ENCODE measurements around the gene COL9A2. TPM values are rescaled to one million over a fixed set of nuclear protein-coding genes. Genes with fewer than 3 reads are reported as not detected.

COL9A2 gene
- total and polyA plus RNA-seq, 4 donors = 0.19 to 0.75 (median 0.34) TPM

DNA sequence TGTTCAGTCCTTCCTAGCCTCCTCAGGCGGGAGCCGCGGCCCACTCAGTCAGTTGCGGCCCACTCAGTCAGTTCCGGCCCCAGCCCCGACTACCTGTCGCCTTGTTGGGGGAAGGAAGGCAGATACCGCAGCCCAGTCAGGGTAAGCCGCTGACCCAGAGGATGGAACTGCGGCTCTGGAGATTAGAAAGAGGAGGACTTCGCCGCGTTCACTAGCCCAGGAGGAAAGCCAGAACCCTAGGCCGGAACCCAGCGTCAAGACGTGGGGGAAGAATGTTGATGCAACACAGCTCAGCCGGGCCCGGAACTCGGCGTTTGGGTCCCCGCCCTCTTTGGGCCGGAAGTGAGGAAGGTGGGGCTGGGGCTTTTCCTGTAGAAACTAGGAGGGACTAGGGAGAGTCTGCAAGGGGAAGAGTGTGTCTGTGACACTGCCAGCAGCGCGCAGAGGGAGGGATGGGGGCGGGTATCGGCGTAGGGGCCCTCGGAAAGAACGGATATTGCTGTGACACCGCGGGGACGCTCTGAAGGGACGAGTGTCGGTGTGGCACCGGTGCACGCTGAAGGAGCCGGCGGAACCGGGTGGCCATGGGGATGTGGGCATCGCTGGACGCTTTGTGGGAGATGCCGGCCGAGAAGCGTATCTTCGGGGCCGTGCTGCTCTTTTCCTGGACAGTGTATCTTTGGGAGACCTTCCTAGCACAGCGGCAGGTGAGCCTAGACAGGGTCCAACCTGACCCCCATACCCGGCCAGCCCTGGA is 59.2 kb downstream of the COL9A2 start, which contains the start of gene ZMPSTE24 (continued):
- TF ChIP-seq, protein P1, sequence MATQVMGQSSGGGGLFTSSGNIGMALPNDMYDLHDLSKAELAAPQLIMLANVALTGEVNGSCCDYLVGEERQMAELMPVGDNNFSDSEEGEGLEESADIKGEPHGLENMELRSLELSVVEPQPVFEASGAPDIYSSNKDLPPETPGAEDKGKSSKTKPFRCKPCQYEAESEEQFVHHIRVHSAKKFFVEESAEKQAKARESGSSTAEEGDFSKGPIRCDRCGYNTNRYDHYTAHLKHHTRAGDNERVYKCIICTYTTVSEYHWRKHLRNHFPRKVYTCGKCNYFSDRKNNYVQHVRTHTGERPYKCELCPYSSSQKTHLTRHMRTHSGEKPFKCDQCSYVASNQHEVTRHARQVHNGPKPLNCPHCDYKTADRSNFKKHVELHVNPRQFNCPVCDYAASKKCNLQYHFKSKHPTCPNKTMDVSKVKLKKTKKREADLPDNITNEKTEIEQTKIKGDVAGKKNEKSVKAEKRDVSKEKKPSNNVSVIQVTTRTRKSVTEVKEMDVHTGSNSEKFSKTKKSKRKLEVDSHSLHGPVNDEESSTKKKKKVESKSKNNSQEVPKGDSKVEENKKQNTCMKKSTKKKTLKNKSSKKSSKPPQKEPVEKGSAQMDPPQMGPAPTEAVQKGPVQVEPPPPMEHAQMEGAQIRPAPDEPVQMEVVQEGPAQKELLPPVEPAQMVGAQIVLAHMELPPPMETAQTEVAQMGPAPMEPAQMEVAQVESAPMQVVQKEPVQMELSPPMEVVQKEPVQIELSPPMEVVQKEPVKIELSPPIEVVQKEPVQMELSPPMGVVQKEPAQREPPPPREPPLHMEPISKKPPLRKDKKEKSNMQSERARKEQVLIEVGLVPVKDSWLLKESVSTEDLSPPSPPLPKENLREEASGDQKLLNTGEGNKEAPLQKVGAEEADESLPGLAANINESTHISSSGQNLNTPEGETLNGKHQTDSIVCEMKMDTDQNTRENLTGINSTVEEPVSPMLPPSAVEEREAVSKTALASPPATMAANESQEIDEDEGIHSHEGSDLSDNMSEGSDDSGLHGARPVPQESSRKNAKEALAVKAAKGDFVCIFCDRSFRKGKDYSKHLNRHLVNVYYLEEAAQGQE (IDR thresholded peaks at IDR 0.05) = peak; percentile 67
- peak; percentile 26 to 34 for TF ChIP-seq HNF4A (conservative IDR thresholded peaks at IDR 0.05)
- TF ChIP-seq GABPA (IDR thresholded peaks at IDR 0.05 in 1 of 2, conservative IDR thresholded peaks at IDR 0.05 in 1 of 2) = peak; percentile 99 to 100
- peak; percentile 4 for TF ChIP-seq FOXA2 (IDR thresholded peaks at IDR 0.05)

DNA sequence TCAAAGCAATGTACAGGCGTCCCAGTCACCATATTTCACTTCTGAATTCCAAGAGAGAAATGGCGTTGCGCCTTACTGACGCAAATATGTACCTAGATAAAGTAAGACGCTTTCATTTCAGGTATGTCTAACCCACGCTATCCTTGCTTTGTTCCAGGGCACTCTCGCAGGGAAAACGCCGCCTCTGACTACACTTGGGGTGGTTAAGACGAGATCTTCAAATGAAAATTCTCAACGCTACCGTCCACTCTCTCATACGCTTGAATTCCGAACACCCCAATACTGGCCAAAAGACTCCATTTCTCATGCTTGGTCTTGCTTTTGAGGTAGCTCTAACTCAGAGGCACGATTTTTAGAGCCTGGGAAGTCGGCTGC is 59.8 kb downstream of the COL9A2 start:
- Histone ChIP-seq H3K4me3 (ENCODE audit: low read depth in 1 of 3, low read length in 3 of 3) (peak overlapping the region; percentile 46 to 100 (median 96)), H3K9ac (ENCODE audit: low read depth in 1 of 2, low read length in 2 of 2) (peak overlapping the region; percentile 96 to 97), H3K9me3 (ENCODE audit: control insufficient read depth in 4 of 4, low read length in 3 of 4) (no peaks in the 10 kb centered on the region), H3K27me3 (ENCODE audit: control insufficient read depth in 4 of 4, insufficient read depth in 4 of 4, low read length in 3 of 4) (no peaks in the 10 kb centered on the region), H3K27ac (ENCODE audit: low read depth in 1 of 2, low read length in 2 of 2) (peak overlapping the region; percentile 84 to 94), H3K4me1 (ENCODE audit: control insufficient read depth in 4 of 4, insufficient read depth in 4 of 4, low read length in 3 of 4) (peaks cover 2 to 13% (median 7%) of the 10 kb centered on the region in 4 donors), H3K36me3 (ENCODE audit: control insufficient read depth in 4 of 4, insufficient read depth in 3 of 4, low read depth in 1 of 4, low read length in 3 of 4) (peaks cover 3 to 16% (median 9%) of the 10 kb centered on the region in 4 donors)
- TF ChIP-seq, protein P1 (IDR thresholded peaks at IDR 0.05) = no peak
- TF ChIP-seq RAD21 (IDR thresholded peaks at IDR 0.05) = no peak
- no peak for TF ChIP-seq HNF4A (conservative IDR thresholded peaks at IDR 0.05)
- no peak for TF ChIP-seq GABPA (IDR thresholded peaks at IDR 0.05 in 1 of 2, conservative IDR thresholded peaks at IDR 0.05 in 1 of 2)
- TF ChIP-seq, protein P2, sequence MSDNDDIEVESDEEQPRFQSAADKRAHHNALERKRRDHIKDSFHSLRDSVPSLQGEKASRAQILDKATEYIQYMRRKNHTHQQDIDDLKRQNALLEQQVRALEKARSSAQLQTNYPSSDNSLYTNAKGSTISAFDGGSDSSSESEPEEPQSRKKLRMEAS (IDR thresholded peaks at IDR 0.05) = no peak
- no peak for TF ChIP-seq HNF4G (IDR thresholded peaks at IDR 0.05)
- TF ChIP-seq JUND (IDR thresholded peaks at IDR 0.05) = no peak
- no peak for TF ChIP-seq FOXA1 (IDR thresholded peaks at IDR 0.05)
- no peak for TF ChIP-seq NR2F2 (IDR thresholded peaks at IDR 0.05)
- under 1% methylated on average over 16 of the region's 16 CpGs for WGBS
- DNase-seq (ENCODE audit: low spot score) = no peak

All from liver (tissue), 9 donors.